Loucy (cell line): ENCODE measurements around the gene EFCAB5.

Experiments used
- CTCF ChIP-seq: fragments of 200-600 bp; sonication (generic); conservative IDR thresholded peaks from 2 replicates; pipeline ENCODE4 v1.5.1; 2014; ENCODE audit warnings: mild to moderate bottlenecking, antibody characterized with exemption, low read length
- EZH2phosphoT487 ChIP-seq: fragments of 200-600 bp; IDR thresholded peaks from 2 replicates; pipeline ENCODE4 v1.6.1; 2018; ENCODE audit warnings: antibody characterized with exemption, mild to moderate bottlenecking, moderate library complexity, borderline replicate concordance

- TF ChIP-seq CTCF (no peak), EZH2phosphoT487 (no peak)
Measured at GRCh38 chr17:30086896-30087295, 145.5 kb downstream of the EFCAB5 start.
